NCI-H1417 (cell line): Measurements from ENCODE around the gene DMAP1.

Experiments
- DNase-seq, 3 experiments: peaks; one replicate each; lab custom pipeline; 2025; lab: John Stamatoyannopoulos, UW

DMAP1 gene

GRCh38 chr1:44254392-44254910, 41.2 kb downstream of the DMAP1 start:
- DNase-seq, result no peak

- DNase-seq, result peak in 2 of 3 experiments; percentile 66 to 83
These were observed 43.7 kb downstream of the DMAP1 start for GRCh38 chr1:44256762-44257554.

DNA sequence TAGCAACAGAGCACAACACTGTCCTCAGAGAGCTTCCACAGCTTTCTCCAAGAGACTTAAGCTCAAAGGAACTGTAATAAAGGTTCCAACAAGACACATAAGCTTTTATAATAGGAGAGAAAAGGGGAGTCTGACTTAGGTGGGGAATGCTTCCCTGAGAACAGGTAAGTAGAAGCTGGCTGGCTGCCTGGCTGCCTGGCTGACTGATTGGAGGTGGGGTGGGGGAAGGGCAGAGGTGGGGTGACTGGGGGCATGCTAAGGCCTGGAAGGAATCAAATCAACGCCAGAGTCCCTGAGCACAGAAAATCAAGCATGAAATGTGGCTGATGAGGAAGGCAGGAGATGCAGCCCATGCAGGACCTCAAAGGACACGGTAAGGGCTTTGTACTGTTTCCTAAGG, 45.8 kb downstream of the DMAP1 start:
- DNase-seq, result no peak

- DNase-seq, result peak in 1 of 3 experiments; percentile 77
These were observed 47.5 kb downstream of the DMAP1 start for GRCh38 chr1:44260792-44261170.

- peak in 1 of 3 experiments; percentile 47 for DNase-seq
These were observed 48.0 kb downstream of the DMAP1 start for GRCh38 chr1:44261171-44261817.

- DNase-seq, result no peak
These were observed 48.7 kb downstream of the DMAP1 start for GRCh38 chr1:44261962-44262361.

DNA sequence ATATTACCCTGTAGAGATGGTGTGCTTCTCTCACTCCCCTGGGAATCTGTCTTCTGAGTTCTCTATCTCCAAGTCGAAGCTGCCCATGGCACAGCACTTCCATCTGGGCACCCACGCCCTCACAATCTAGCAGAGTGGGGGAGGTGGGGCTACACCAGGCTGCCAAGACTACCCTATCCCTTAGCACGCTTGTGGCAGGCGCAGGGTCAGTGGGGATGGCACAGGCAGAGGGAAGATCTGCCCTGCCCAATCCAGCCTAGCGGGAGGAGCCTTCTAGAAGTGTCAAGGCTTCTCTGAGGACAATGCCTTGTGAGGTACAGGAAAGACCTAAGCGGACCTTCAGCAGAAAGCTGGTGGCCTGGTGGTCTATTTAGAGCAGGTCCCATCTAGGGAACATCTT, 49.1 kb downstream of the DMAP1 start:
- no peak for DNase-seq

GRCh38 chr1:44262816-44263567, 49.7 kb downstream of the DMAP1 start:
- DNase-seq, result no peak

DNA sequence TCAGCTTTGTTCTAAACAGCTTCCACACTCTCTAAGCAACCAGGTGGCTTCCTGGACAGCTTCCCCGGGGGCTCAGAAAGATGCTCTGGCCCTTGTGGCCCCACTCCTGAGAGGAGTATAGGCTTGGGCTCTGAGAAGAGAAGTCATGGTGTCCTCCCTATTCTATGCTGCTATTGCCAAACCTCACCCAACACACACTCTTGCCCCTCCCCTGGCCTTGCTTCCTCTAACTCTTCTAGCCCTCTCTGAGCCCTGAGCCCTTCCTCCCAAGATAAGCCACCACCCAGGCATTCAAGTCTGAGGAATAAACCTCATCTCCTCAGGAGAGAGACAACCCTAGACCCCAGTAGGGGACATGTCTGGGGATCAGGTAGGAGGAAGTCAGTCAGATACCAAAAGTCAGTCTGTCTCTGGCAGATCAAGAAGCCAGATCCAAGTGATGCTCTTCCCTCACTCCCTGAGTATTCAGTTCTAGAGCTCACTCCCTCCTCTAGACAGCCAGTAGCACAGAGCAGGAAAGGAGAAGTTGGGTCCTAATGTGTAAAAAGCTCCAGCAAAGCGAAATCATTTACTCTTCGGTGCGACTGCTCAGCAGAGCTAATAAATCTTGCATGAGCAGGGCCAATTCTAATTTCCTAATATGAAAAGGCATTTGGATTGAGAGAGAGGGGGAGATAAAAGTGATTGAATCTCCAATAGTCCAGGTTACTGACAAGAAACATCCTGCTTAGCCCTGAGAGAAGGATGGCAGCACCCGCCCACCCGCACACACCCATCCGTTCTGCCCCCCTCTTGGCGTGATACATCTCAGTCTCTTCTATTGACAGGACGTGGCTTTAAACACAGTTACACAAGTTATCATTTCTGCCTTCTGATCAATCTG, 50.5 kb downstream of the DMAP1 start:
- DNase-seq, result no peak

GRCh38 chr1:44264451-44264771, 51.1 kb downstream of the DMAP1 start:
- no peak for DNase-seq

DNA sequence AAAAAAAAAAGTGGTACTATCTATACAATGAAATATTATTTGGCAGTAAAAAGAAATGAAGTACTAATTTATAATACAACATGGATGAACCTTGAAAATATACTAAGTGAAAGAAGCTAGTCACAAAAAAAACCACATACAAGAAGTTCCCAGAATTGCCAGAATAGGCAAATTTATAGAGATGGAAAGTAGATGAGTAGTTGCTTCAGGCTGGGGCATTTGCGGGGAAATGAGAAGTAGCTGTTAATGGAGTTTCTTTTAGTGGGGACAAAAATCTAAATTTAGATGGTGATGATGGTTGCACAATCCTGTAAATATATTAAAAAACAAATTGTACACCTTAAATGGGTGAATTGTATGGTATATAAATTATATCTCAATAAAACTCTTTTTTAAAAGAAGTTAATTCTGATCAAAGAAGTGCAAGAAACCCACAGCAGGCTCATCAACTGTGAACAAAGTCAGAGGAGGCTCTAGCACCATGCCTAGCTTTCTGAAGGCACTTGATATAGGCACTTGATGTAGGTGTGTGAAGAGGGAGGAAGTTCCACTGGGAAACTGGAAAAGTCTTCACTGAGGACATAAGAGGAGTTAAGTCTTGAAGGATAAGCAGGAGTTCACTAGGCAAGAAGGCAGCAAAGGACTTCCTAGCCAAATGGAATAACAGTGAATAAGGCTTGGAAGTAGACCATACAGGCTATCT, 52.5 kb downstream of the DMAP1 start:
- no peak for DNase-seq

GRCh38 chr1:44266400-44267344, 53.4 kb downstream of the DMAP1 start:
- peak in 1 of 3 experiments; percentile 49 for DNase-seq

- DNase-seq, result peak; percentile 15 to 80 (median 35)
These were observed 54.2 kb downstream of the DMAP1 start for GRCh38 chr1:44267438-44267837.

DNA sequence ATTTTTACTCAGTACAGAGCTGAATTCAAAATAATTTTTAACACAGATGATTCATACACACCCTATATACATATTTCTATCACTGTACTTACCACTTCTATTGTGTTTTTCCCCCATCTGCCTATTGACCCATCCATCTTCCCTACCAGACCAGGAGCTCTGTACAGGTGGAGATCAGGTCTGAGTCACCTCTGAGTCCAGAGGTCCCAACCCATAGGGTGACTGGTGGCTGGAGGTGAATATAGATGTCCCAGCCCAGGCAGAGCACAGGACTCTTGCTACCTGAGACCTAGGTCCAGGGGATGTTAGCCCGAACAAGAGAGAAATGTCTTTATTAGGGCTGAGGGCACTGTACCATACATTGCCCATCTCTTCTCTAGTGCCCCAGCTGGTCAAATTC, 54.8 kb downstream of the DMAP1 start:
- no peak for DNase-seq
